ENCODE measurements around the gene RNPEPL1.

DNA sequence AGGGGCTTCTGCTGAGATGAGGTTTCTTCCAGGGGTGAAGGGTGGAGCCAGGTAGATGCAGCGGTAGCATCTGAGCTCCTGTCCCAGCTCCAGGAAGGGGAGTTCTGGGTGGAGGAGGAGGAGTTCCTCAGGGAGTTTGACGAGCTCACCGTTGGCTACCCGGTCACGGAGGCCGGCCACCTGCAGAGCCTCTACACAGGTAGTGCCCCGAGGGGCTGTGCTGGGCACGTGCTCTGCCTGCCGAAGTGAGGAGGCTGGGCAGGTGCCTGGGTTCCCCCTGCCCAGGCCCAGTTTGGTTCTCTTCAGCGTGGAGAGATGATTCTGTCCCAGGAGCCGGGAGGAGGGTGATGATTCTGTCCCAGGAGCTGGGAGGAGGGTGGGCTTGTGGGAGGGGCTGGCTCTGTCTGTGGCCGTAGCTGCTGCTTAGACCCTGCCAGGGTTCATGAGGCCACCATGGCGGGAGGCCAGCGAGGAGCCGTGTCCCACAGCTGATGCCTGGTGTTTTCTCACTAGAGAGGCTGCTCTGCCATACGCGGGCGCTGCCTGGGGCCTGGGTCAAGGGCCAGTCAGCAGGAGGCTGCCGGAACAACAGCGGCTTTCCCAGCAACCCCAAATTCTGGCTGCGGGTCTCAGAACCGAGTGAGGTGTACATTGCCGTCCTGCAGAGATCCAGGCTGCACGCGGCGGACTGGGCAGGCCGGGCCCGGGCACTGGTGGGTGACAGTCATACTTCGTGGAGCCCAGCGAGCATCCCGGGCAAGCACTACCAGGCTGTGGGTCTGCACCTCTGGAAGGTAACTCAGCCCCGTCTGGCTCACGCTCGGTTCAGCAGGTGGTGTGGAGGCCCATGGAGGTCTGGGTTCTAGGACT, 26.5 kb downstream of the RNPEPL1 start:
- TF ChIP-seq, protein P1, sequence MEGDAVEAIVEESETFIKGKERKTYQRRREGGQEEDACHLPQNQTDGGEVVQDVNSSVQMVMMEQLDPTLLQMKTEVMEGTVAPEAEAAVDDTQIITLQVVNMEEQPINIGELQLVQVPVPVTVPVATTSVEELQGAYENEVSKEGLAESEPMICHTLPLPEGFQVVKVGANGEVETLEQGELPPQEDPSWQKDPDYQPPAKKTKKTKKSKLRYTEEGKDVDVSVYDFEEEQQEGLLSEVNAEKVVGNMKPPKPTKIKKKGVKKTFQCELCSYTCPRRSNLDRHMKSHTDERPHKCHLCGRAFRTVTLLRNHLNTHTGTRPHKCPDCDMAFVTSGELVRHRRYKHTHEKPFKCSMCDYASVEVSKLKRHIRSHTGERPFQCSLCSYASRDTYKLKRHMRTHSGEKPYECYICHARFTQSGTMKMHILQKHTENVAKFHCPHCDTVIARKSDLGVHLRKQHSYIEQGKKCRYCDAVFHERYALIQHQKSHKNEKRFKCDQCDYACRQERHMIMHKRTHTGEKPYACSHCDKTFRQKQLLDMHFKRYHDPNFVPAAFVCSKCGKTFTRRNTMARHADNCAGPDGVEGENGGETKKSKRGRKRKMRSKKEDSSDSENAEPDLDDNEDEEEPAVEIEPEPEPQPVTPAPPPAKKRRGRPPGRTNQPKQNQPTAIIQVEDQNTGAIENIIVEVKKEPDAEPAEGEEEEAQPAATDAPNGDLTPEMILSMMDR (IDR thresholded peaks at IDR 0.05) = no peak
- TF ChIP-seq POLR2A (IDR thresholded peaks at IDR 0.05) (no peak), POLR2AphosphoS5 (IDR thresholded peaks at IDR 0.05) (no peak)

All from breast epithelium (tissue), 3 donors.